T-helper 1 cell (primary cell): Measurements from ENCODE around the gene ST6GALNAC6.
"Not testable (repeated sequence)": the region's sequence is repeated elsewhere in the genome, so short reads cannot be mapped to it uniquely, and the experiment has no call there.

ENCODE experiments used
- DNase-seq, 5 donors: peaks; one replicate each; pipeline ENCODE4 v3.0.0-alpha.2; 2012 to 2020

Gene ST6GALNAC6

GRCh38 chr9:127887792-127888191 is 11.6 kb downstream of the ST6GALNAC6 start:
- no peak for DNase-seq

DNA sequence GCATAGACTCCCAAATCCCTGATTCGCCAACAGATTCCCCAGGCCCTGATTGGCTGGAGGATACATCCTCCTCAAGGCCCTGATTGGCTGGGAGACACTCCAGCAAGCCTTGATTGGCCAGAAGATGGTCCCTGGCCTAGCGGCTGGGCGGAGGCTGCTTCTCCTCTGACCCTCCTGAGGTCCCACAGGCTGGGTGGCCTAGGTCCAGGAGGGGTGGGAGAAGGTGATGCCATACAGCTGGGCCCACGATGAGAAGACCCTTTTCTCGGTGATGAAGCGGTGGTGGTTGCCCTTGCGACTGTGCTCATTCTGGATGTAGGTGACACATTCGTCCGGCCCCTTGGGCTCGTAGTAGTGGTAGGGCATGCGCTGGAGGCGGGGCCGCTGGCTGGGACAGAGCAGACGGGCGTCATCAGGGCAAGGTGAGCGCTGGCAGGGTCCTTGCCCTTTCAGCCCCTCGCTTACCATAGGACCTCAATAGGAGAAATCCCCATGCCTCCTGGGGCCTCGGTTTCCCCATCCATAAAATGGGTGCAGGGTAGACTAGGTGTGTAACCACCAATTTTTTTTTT is 12.9 kb downstream of the ST6GALNAC6 start:
- no peak for DNase-seq

GRCh38 chr9:127885508-127886281 is 13.7 kb downstream of the ST6GALNAC6 start:
- no peak for DNase-seq

GRCh38 chr9:127884976-127885490 is 14.4 kb downstream of the ST6GALNAC6 start:
- no peak for DNase-seq

DNA sequence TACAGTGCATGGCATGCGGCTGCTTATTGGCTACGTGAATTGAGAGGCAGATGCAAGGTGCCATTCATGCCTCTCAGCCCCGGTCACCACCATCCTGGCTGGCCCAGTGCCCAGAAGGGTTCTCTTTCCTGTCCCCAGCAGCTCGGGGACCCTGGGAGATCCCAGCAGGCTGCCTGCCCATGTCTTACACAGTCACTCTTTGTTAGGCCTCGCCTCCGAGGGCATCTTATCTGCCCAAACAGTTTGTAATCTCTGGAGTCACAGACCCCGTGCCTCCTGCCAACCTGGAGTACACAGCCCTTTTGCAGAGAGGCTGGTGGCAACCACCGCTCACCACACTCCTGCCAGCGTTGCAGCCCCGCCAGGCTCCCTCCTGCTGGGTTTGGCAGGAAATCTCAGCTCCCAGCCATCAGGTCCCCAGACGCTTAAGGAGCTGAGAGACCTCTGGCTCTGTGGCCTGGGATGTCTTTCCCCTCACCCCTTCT is 14.9 kb downstream of the ST6GALNAC6 start:
- no peak for DNase-seq

DNA sequence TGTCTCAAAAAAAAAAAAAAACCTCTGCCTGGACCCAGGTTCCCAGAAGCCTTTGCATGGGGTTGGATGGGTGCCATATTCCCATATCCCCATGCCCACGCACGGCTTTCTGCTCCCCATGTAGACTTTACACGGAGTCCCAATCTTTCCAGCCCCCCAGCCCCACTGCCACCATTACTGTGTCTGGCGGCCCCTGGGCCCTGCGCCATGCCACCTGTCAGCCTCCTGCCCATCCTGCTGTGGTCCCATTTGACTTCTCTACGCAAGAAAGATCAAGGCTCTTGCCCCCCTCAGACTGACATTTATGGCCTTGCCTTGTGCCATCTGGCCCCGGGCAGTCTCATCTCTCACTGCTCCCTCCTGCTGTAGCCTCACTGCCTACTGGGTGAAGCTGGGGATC is 15.4 kb downstream of the ST6GALNAC6 start:
- DNase-seq = no peak

- DNase-seq = not testable (repeated sequence)
Measured at GRCh38 chr9:127881715-127882114, 17.7 kb downstream of the ST6GALNAC6 start.

DNA sequence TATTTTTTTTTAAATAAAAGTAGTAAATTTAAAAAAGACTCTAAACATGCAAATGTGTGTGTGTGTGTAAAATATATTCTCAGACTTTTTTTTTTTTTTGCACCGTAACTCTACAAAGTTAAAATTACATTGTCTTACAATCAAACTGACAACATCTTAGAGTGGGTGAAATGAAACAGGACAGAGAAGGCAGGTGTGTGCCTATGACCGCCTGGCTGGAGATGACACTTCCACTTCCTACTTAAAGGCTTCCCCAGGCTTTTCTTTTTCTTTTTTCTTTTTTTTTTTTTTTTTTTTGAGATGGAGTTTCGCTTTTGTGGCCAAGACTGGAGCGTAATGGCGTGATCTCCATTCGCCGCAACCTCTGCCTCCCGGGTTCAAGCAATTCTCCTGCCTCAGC is 19.3 kb downstream of the ST6GALNAC6 start:
- no peak for DNase-seq

GRCh38 chr9:127878652-127879390 is 20.6 kb downstream of the ST6GALNAC6 start:
- DNase-seq = no peak

- DNase-seq = no peak
Measured at GRCh38 chr9:127878001-127878651, 21.3 kb downstream of the ST6GALNAC6 start.

DNA sequence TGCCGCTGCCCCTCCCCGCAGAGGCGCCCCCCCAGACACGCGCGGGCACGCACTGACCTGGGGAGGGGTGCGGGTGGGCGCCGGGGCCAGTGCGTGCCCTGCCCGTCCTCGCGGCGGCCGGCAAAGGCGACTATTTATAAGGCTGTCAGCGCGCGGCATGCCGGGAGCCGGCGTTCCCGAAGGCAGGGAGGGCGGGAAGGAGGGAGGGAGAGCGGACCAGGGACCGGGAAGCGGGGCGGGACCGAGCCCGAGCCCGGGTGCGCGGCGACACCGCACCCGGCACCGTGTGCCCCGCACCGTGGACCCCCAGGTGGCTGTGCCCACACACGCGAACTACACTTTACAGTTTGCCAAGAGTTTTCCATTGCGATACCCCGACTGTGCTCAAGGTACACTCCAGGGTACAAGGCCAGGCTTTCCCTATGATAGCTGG is 21.8 kb downstream of the ST6GALNAC6 start, which contains the start of gene AK1:
Gene AK1 (minus strand): TSS at position 110 of the 433 bp plus-strand sequence. CDS start 3,058 bp downstream, outside the sequence.
- DNase-seq = no peak

- no peak for DNase-seq
Measured at GRCh38 chr9:127876764-127877562, 22.4 kb downstream of the ST6GALNAC6 start.

DNA sequence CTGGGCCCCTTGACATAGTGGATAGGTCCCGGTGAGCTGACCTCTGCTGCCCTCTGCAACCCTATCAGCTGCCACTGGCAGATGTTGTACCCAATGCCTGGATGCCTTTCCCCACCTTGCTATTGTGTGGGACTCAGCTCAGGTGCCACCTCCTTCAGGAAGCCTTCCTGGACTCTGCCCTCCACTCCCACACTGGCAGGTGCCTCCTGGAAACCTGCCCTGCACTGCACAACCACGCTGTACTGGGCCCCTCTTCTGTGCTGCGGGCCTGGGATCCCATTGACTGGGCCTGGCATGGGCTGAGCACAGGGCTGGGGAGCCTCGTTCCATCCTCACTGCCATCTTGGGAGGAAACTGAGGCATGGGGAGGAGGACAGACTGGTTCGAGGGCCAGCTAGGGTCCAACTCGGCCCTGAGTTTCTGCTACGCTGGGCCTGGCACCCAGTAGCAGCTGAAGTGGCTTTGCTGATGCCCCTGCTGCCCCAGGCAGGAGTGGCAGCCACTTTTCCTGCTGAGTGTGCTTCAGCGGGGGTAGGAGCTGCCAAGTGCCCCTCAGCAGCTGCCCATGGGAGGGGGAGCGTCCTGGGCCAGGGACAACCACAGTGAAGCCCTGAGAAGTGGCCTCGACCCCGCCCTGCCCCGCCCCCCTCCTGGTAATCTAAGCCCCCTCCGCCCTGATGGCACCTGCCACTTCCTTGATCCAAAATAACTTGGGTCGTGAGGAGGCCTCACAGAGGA is 23.2 kb downstream of the ST6GALNAC6 start:
- DNase-seq = no peak

- DNase-seq = no peak
Measured at GRCh38 chr9:127875306-127875966, 24.0 kb downstream of the ST6GALNAC6 start.

DNA sequence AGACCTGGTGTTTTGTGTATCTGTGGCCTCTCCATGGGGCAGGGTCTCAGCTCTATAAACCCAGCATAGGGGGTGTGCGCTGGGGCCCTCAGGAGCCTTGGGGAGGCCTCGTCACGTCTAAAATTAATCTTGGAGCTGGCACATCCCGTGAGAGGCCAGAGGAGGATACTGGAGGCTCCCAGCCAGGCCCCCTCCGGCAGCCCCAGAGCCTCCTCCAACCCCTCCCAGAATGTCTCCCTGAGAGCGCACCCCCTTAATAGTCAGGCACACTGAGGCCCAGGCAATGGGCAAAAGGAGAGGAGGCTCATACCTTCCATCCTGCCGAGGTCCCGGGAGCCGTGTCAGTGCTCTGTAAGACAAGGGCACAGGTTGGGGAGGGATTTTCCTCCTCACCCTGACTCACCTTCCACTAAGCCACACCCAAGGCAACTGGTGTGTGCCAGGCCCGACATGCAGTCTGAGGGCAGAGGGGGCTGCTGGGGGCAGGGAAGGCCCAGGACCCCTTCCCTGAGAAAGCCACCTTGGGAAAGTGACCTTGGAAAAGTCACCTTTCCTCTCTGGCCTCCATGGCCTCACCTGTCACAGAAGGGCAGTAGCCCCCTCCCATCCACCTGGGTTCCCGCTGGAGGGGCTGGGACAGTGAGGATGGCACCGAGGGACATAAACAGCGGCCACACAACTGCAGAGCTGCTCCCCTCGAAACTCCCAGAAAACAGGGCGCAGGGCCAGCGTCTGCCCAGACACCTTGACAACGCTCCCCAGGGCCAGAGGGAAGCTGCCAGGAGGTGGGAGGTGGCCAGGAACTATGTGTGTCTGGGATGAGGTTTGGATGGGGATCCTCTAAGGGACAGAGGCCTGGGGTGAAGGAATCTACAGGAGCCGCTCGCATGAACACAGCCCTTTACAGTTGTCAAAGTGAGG is 24.8 kb downstream of the ST6GALNAC6 start:
- DNase-seq = no peak

DNA sequence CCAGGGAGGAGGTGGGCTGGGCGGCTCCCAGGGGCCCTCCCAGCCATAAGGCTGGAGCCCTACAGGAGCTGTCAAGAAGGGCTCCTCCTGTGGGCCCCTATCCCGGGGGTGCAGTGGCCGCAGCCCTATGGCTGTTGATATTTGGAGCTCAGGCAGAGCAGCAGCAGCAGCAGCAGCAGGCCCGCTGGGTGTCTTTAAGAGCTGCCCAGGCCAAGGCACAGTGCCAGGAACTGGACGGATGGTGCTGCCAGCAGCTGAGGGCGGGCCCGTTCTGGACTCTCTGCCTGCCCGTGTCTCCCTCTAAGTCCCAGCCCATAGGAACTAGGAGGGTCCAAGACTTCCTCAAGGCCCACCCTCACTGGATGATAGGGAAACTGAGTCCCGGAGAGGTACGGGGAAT is 25.5 kb downstream of the ST6GALNAC6 start:
- no peak for DNase-seq

DNA sequence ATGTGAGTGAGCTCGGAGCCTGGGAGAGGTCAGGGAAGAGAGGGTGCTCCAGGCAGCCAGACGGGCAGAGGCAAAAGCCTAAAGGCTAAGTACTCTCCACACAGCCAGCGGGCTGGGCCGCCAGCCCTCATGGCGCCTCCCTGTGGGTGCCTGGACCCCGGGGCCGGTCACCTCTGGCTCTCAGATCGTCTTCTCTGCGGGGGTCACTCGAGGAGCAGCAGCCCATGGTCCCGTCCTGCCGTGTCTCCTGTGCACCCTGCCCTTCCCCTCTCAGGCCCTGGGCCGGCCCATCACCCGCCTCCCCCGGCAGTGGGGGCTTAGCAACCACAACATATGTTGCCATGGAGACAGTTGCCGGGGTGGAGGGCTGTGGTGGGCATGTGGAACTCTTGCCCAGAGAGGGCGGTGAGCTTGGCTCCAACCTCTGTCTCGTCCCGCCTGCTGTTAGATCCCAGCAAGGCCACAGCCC is 26.1 kb downstream of the ST6GALNAC6 start:
- DNase-seq = no peak

DNA sequence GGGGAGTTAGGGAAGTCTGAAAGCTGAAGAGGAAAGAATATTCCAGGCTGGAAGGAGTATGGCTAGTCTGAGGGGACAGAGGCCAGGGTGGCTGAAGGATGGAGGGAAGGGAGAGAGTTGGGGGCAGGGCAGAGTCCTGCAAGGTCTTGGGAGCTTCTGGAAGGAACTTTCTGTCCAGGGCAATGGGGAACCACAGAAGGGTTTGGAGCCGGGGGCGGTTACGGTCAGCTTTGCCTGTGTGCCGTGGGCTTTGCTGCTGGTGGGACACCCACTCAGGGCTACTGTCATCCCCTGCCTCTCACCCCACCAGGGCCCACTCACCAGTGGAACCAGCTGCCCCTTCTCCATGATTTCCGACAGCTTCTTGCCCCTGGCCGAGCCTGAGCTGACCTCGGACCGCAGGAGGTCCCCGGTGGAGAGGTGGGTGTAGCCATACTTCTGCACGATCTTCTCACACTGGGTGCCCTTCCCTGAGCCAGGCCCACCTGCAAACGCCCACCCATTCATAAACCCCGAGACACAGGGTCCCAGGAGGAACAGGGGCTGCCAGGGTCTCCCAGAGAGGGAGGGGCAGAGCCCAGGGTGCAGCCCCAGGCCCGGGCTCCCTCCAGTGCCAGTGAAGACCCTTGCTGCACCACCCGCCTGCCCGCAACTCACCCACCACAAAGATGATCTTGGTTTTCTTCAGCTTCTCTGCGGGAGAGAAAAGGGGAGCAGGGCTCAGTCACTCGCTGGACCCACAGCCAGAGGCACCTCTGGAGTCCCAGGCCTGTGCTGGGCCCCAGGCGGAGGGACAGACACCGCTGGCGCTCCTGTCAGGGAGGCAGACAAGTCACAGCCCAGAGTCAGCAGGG is 26.8 kb downstream of the ST6GALNAC6 start:
- DNase-seq = no peak
